GM12801 (cell line): Measurements from ENCODE around the gene TTC28.

Experiments used
- TF ChIP-seq, protein P1 (sequence below): IDR thresholded peaks from one replicate; pipeline ENCODE4 v1.5.1; 2011; ENCODE audit warnings: control low read depth; ENCODE audit not compliant: insufficient read length; ENCODE audit errors: extremely low read depth

The TTC28 gene

DNA sequence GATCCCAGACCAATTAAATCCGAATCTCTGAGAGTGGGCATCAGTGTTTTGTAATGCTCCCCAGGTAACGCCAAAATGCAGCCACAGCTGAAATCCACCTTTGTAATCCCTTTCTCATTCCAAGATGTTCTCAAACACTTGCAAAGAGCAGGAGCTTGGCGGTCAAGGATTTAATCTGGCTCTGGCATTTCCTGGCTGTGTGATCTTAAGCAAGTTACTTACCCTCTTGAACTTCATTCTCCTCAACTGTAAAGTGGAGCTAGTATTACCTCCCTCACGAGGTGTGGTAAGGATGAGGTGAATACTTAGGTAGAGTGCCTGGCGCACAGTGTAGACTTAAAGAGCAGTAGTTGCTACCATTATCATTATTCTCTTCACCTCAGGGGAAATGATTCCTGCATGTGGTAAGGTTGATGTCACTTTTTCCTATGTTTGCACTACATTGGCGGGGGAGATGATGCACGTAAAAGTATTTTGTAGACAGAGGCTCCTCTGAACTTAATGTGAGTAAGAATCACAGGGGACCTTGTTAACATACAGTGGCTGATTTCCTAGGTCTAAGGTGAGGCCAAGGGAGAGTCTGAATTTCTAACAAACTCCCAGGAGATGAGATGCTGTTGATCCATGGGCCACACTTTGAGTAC, 550.2 kb downstream of the TTC28 start:
- TF ChIP-seq, protein P1, sequence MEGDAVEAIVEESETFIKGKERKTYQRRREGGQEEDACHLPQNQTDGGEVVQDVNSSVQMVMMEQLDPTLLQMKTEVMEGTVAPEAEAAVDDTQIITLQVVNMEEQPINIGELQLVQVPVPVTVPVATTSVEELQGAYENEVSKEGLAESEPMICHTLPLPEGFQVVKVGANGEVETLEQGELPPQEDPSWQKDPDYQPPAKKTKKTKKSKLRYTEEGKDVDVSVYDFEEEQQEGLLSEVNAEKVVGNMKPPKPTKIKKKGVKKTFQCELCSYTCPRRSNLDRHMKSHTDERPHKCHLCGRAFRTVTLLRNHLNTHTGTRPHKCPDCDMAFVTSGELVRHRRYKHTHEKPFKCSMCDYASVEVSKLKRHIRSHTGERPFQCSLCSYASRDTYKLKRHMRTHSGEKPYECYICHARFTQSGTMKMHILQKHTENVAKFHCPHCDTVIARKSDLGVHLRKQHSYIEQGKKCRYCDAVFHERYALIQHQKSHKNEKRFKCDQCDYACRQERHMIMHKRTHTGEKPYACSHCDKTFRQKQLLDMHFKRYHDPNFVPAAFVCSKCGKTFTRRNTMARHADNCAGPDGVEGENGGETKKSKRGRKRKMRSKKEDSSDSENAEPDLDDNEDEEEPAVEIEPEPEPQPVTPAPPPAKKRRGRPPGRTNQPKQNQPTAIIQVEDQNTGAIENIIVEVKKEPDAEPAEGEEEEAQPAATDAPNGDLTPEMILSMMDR = no peak

GRCh38 chr22:28128827-28129226, 550.8 kb downstream of the TTC28 start:
- TF ChIP-seq, protein P1 = no peak

GRCh38 chr22:28125799-28126198, 553.8 kb downstream of the TTC28 start:
- TF ChIP-seq, protein P1 = no peak

- TF ChIP-seq, protein P1 = no peak
These were observed 555.5 kb downstream of the TTC28 start for GRCh38 chr22:28123989-28124766.

DNA sequence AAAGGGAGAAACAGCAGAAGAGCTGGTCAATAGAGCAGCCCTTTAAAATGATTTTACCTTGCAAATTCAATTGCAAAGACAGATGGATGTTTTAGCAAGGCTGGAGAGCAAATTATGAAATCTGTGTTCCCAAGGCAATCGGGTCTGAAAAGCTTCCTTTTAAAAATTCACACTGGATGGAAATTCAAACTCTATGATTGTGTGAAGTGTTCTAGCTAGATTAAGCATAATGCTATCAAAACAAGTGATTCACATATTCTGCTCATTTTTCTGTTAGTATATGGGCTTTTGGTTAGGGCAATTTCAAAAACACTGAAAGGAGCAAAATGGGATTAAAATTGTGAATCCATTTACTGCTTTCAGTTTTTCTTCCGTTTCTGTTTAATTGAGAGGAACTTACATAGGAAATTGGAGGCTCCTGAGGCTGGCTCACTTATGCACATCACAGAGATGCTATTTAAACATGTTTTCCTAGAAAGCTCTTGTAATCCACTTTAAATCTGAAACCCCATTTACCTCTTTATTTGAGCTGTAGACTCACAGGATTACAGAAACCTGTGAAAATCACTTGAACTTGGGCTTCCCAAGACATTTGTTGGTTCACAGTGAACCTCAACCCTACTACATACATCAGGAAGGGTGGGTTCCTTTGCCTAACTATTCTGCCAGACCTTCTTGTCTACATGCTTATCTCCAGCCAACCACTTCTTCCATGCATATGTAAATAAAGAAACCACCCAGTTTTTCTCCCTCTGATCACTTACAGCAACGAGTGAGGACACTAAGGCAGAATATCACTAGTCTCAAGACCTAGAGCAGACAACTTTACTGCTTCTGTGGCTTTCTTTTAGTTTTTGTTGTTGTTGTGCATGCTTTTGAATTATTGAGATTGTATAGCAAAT, 558.7 kb downstream of the TTC28 start:
- TF ChIP-seq, protein P1 = no peak

GRCh38 chr22:28118957-28119631, 560.5 kb downstream of the TTC28 start:
- TF ChIP-seq, protein P1 = no peak

DNA sequence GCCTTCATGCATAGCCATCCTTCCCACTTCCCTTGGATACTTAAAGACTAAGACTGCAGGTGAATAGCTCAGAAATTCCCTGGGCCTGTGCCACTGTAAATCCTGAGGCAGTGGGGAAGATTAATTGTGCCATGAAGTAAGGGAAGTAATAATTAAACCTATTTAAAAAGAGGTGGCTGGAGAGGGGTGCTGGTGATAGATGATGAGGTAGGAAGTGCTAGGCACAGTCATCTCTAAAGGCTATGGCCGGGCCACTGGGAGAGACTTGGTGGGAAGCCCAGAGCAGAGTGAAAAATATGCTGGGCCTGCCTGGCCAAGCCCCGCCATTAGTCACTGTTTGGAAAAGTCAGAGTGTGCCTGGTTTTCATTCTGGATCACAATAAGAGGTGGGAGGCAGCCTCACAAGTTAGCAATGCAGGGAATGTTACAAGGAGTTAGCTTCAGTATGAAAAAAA, 563.4 kb downstream of the TTC28 start:
- TF ChIP-seq, protein P1 = no peak
